LNCAP (cell line): ENCODE data around the gene BCOR.

ENCODE experiments used
- CTCF ChIP-seq: fragments of 450-650 bp; IDR thresholded peaks from 2 replicates; pipeline ENCODE4 v1.5.1; 2017; ENCODE audit warnings: mild to moderate bottlenecking

The BCOR gene

DNA sequence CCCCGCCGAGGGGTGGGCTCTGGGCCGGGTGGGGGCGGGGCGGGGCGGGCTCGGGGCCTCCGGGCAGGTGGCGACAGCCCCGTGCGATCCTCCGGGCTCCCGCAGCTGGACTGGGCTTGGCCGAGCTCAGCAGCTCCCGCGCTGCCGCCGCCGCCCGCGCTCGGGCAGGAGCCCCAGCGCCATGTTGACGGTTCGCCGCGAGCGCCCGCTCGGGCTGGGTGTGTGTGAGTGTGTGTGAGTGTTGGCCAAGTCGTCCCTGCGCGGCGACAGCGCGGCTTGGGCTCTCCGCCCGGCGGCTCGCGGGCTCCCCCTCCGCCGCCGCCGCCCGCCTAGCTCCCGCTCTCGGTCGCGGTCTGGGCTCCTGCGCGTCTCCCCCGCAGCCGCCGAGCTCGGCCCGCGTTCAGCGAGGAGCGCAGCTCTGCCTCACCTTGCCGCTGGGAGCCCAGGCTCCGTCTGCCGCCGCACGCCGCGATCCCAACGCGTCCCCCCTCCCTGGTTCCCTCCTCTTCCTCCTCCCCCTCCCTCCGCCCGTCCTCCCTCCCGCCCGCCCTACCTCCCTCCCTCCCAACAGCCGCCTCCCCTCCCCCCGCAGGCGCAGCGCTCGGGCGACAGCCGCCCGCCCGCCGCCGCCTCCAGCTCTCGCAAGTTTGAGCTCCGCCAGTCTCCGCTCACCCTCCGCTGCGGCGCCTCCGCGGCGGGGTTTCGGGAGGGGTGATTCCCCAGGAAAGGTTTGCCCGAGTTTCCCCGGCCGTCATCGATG is at the start of gene BCOR:
TSS of gene BCOR (minus strand) at position 455 of the 760 bp plus-strand sequence. CDS start 20,029 bp downstream, outside the sequence.
- TF ChIP-seq CTCF, result no peak

DNA sequence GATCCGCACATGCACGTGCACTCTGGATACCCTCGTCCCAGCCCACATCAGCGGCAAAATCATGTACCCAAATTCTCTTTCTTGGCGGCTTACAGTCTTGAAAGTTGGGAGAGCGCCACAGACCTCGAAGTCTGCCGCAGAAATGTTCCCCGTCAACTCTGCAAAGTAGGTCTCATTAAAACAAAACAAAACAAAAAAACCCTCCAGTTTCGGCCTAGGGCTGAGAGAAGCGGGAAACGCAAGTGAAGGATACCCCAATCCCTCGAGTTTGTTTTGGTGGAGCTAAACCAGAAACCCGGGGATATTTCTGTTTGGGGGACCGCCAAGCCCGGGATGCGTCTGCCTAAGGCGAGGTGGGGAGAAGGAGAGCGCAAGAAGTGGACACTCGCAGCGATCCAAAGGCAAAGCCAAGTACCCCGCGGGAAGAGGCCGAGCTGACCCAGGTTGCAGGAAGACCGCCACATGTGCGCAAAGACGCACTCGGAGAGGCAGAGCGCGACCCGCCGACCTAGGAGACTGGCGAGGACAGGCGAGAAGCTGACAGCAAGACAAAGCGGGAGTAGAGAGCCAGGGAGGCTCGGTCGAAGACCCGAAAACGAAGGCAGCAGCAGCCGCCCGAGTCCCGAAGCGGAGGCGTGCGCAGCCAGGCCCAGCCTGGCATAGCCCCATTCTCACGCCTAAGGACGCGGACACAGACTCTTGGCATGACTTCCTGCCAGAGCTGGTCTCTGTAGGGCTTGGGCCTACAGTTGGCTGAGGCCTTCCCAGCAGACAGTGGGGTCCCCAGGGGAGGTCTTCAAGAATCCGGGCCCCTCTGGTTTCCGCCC is 49.6 kb upstream of the BCOR start:
- TF ChIP-seq CTCF, result no peak

DNA sequence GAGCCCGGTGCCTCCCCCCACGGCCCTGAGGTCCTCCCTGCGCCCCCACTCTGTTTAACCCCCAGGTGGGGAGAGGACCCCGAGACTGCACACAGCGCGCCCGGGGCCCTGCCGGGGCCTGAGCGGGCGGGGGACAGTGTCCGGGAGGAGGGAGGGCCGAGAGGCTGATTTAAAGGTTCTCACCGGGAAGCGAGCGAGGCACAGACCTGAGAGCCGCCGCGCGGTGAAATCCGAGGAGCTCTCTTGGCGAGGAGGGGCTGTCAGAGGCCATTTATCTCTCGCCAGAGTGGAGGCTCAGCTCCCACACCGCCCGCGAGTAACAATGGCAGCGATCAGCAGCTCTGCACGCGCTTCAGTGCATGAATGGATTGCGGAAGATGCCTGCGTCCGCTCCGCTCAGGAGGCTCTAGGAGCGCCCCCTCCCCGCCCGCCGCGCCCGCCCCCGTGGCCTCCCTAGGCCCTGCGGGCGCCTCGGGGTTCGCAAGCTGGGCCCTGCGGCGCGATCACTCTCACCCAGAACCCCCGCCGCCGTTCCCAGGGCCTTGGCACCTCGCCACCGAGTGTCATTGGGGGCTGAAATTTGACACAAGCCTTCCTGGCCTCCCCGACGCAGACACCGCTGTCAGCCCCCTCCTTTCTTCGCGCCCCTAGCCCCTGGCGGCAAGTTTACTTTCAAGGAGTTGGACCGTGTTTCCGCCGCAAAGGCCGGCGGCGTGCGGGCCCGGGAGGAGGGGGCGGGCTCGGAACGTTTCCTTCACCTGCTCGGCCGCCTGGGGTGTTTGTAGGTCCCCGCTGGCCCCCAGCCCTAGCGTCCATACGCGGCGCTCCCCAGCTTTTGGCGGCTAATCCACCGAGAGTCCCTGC is 48.7 kb upstream of the BCOR start:
- no peak for TF ChIP-seq CTCF

GRCh38 chrX:40145923-40146261 is 48.1 kb upstream of the BCOR start:
- no peak for TF ChIP-seq CTCF

- TF ChIP-seq CTCF, result no peak
Observed at GRCh38 chrX:40145001-40145922, 47.5 kb upstream of the BCOR start.

DNA sequence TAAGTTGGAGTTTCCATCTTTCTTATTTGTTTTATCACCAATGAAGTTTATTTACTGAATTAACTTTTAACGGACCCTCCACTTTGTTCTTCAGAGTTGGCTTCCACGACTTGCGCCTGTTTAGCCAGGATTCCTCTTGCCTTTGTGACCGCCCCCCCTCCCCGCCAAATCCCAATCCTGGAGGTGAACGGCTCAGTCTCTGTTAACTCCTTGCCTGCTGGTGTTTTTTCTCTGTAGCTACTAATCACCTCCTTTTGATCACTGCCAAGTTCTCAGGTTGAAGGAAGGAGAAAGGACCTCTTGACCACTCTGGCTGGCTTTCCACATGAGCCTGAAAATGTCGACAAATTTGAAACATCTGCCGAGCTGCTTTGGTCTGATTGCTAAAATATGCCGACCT is 46.8 kb upstream of the BCOR start:
- no peak for TF ChIP-seq CTCF
